Neuronal stem cell (in vitro differentiated cells): ENCODE data around the gene TRMO.
A peak's percentile ranks its signal among the peaks of the same experiment; 100 is the strongest.

Source experiments
- DNase-seq: peaks from one replicate; pipeline ENCODE4 v3.0.0-alpha.2; 2013; ENCODE audit warnings: low spot score
- H2AFZ ChIP-seq: one replicate; pipeline ENCODE4 v1.6.1; 2013; ENCODE audit warnings: mild to moderate bottlenecking, low read length, inconsistent platforms
- H2AK5ac ChIP-seq: 2 replicates; pipeline ENCODE4 v1.6.1; 2013; ENCODE audit warnings: low read depth, mild to moderate bottlenecking, inconsistent platforms, low read length, moderate library complexity, mixed read lengths
- H2BK120ac ChIP-seq: 2 replicates; pipeline ENCODE4 v1.6.1; 2013; ENCODE audit warnings: low read depth, mild to moderate bottlenecking, inconsistent platforms, low read length, moderate library complexity, mixed read lengths
- H2BK12ac ChIP-seq: one replicate; pipeline ENCODE4 v1.6.1; 2013; ENCODE audit warnings: low read length, inconsistent platforms
- H2BK15ac ChIP-seq: 2 replicates; pipeline ENCODE4 v1.6.1; 2013; ENCODE audit warnings: mild to moderate bottlenecking, low read length, inconsistent platforms, mixed read lengths
- H2BK5ac ChIP-seq: one replicate; pipeline ENCODE4 v1.6.1; 2013; ENCODE audit warnings: inconsistent platforms, mild to moderate bottlenecking, low read length, moderate library complexity
- H3K14ac ChIP-seq: one replicate; pipeline ENCODE4 v1.6.1; 2013; ENCODE audit warnings: low read length, inconsistent platforms
- H3K18ac ChIP-seq: 2 replicates; pipeline ENCODE4 v1.6.1; 2013; ENCODE audit warnings: low read length, inconsistent platforms
- H3K23ac ChIP-seq: 2 replicates; pipeline ENCODE4 v1.6.1; 2013; ENCODE audit warnings: low read depth, mild to moderate bottlenecking, mixed read lengths, low read length, inconsistent platforms; ENCODE audit not compliant: poor library complexity
- H3K27ac ChIP-seq: replicated peaks from 3 replicates; pipeline ENCODE4 v1.5.1; 2013; ENCODE audit warnings: low read length, inconsistent platforms
- H3K27me3 ChIP-seq, 3 experiments: 2 replicates each; pipeline ENCODE4 v1.6.1; 2013; ENCODE audit warnings: low read length in 3 of 3, mild to moderate bottlenecking in 2 of 3, inconsistent platforms in 1 of 3, low read depth in 1 of 3, mixed read lengths in 1 of 3, moderate library complexity in 1 of 3; ENCODE audit not compliant: control insufficient read depth in 3 of 3, insufficient read depth in 3 of 3
- H3K36me3 ChIP-seq, 2 donors: replicated peaks in 1 of 2; 2 replicates each; pipeline ENCODE4 v1.6.1; 2013; ENCODE audit warnings: low read length in 2 of 2; ENCODE audit not compliant: control insufficient read depth in 2 of 2, insufficient read depth in 2 of 2
- H3K4ac ChIP-seq: 2 replicates; pipeline ENCODE4 v1.6.1; 2013; ENCODE audit warnings: inconsistent platforms, mild to moderate bottlenecking, low read length, moderate library complexity
- H3K4me1 ChIP-seq, 2 donors: 1 replicate in 1 of 2; 2 replicates in 1 of 2; pipeline ENCODE4 v1.6.1; 2013; ENCODE audit warnings: low read length in 2 of 2, low read depth in 1 of 2; ENCODE audit not compliant: control insufficient read depth in 2 of 2, insufficient read depth in 1 of 2
- H3K4me2 ChIP-seq: one replicate; pipeline ENCODE4 v1.6.1; 2013; ENCODE audit warnings: mild to moderate bottlenecking, low read length, inconsistent platforms; ENCODE audit not compliant: insufficient read depth, poor library complexity, severe bottlenecking
- H3K4me3 ChIP-seq, 2 donors: 2 replicates each; pipeline ENCODE4 v1.5.1; 2013; ENCODE audit warnings: low read length in 2 of 2, mild to moderate bottlenecking in 2 of 2, inconsistent platforms in 1 of 2, moderate library complexity in 1 of 2
- H3K79me1 ChIP-seq: one replicate; pipeline ENCODE4 v1.6.1; 2013; ENCODE audit warnings: low read depth, mild to moderate bottlenecking, inconsistent platforms, low read length, moderate library complexity
- H3K9ac ChIP-seq: one replicate; pipeline ENCODE4 v1.6.1; 2013; ENCODE audit warnings: mild to moderate bottlenecking, low read depth, low read length, inconsistent platforms; ENCODE audit not compliant: poor library complexity
- H3K9me3 ChIP-seq, 2 donors: replicated peaks in 1 of 2; 2 replicates each; pipeline versions ENCODE3 to v1.6.1; 2013; ENCODE audit warnings: low read length in 2 of 2, mild to moderate bottlenecking in 2 of 2, inconsistent platforms in 1 of 2, low read depth in 1 of 2, mixed read lengths in 1 of 2, moderate library complexity in 1 of 2; ENCODE audit not compliant: control insufficient read depth in 2 of 2, insufficient read depth in 1 of 2
- H4K8ac ChIP-seq: one replicate; pipeline ENCODE4 v1.6.1; 2013; ENCODE audit warnings: low read depth, mild to moderate bottlenecking, inconsistent platforms, low read length, moderate library complexity
- H4K91ac ChIP-seq: one replicate; pipeline ENCODE4 v1.6.1; 2013; ENCODE audit warnings: low read length, low read depth, mild to moderate bottlenecking, inconsistent platforms; ENCODE audit not compliant: poor library complexity
- WGBS, 2 donors: extraction: QIAGEN DNeasy Blood & Tissue Kit; methylation state at CpG; one replicate each; pipeline ENCODE4 v1.1.7; 2013; ENCODE audit warnings: missing lambda C conversion rate in 2 of 2, mixed read lengths in 1 of 2; ENCODE audit not compliant: insufficient read length in 2 of 2, insufficient replicate concordance in 1 of 2; ENCODE audit errors: extremely low coverage in 2 of 2; 5-methylcytosine and 5-hydroxymethylcytosine counted together

The TRMO gene

DNA sequence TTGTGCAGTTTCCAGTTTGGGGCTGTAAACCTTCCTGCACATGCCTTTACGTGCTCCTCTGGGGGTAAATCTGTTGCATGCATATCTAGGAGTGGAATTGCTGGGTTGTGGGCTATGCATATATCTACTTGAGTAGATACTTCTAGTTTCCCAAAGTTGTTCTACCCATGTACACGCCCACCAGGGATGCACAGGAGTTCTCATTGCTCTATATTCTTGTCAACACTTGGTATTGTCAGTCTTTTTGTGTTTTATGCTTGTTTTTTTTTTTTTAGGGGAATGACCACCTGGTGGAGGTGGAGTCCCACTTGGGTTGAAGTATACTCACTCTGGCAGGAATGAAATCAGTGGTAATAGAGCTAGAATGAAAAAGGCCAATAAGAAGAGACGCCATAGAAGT lies 46.2 kb downstream of the TRMO start:
- Histone ChIP-seq H2BK120ac (no peak overlapping the region), H2AFZ (no peak overlapping the region), H3K18ac (no peak overlapping the region), H4K8ac (no peak overlapping the region), H3K36me3 (no peaks in the 10 kb centered on the region), H3K4me2 (no peak overlapping the region), H3K4me3 (no peak overlapping the region), H2BK12ac (no peak overlapping the region), H3K9ac (no peak overlapping the region), H3K23ac (no peak overlapping the region), H2AK5ac (no peak overlapping the region), H3K79me1 (no peaks in the 10 kb centered on the region), H3K4me1 (peaks cover 0 to 4% of the 10 kb centered on the region in 2 donors), H3K14ac (no peak overlapping the region), H2BK15ac (no peak overlapping the region), H3K4ac (no peak overlapping the region), H2BK5ac (no peak overlapping the region), H3K27ac (no peak overlapping the region), H3K9me3 (no peaks in the 10 kb centered on the region), H4K91ac (no peak overlapping the region), H3K27me3 (peaks cover 0 to 4% (median 0%) of the 10 kb centered on the region in 3 experiments)
- no peak for DNase-seq
- WGBS, 2 donors = no CpG with 5 or more reads among the region's 3 CpGs

DNA sequence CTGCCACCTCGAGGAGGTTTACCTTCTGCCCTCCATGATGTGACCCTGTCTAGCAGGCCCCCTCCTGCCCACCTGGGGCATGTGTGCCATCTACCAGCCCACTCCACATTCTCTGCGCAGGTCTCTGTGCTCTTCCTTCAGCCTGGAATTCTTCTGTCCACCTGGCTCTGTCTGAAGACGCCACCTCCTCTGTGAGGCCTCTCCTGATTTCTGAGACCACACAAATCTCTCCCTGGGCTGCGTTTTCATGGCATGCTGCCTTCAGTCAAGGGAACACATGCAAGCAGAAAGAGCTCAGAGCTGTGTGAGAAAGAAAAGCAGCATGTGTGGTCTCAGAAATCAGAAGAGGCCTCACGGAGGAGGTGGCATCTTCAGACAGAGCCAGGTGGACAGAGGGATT lies 47.2 kb downstream of the TRMO start:
- Histone ChIP-seq H2BK5ac (no peak overlapping the region), H3K36me3 (no peaks in the 10 kb centered on the region), H4K91ac (no peak overlapping the region), H3K79me1 (no peaks in the 10 kb centered on the region), H3K9me3 (no peaks in the 10 kb centered on the region), H2AK5ac (no peak overlapping the region), H3K4ac (no peak overlapping the region), H3K27ac (no peak overlapping the region), H3K4me1 (peaks cover 0 to 4% of the 10 kb centered on the region in 2 donors), H3K14ac (no peak overlapping the region), H3K27me3 (peaks cover 0 to 8% (median 0%) of the 10 kb centered on the region in 3 experiments), H4K8ac (no peak overlapping the region), H2BK120ac (no peak overlapping the region), H3K23ac (no peak overlapping the region), H3K18ac (no peak overlapping the region), H3K4me2 (no peak overlapping the region), H2BK12ac (no peak overlapping the region), H3K9ac (no peak overlapping the region), H2AFZ (no peak overlapping the region), H3K4me3 (no peak overlapping the region), H2BK15ac (no peak overlapping the region)
- WGBS, 2 donors = no CpG with 5 or more reads among the region's 5 CpGs
- DNase-seq = no peak

DNA sequence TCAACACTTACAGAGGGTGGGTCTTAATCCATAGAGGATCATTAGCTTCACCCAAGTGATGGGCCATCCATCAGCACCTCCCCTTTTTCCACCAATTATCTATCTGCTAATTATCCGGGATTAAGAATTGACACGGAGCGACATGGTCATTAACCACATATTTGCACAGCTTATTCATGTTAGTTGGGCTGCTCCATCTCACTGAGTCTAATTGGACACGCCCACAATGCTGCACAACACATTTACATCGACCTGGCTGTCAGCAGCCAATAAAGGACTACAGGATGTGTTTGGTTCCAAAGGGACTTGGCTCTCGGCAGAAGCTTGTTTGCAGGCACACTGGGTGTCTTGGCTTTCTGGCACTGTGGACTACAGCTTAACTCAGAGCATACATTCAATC lies 47.7 kb downstream of the TRMO start:
- H2BK15ac ChIP-seq = no peak overlapping the region
- no peak overlapping the region for H3K4me2 ChIP-seq
- H4K8ac ChIP-seq = no peak overlapping the region
- no peaks in the 10 kb centered on the region for H3K9me3 ChIP-seq
- H3K36me3 ChIP-seq = no peaks in the 10 kb centered on the region
- H3K79me1 ChIP-seq = no peaks in the 10 kb centered on the region
- H4K91ac ChIP-seq = no peak overlapping the region
- no peak overlapping the region for H3K23ac ChIP-seq
- no peak overlapping the region for H3K14ac ChIP-seq
- no peak for DNase-seq
- H3K9ac ChIP-seq = no peak overlapping the region
- H3K4me1 ChIP-seq = peaks cover 0 to 4% of the 10 kb centered on the region in 2 donors
- no peak overlapping the region for H3K4ac ChIP-seq
- no peak overlapping the region for H2AK5ac ChIP-seq
- no peak overlapping the region for H2BK120ac ChIP-seq
- no peak overlapping the region for H3K18ac ChIP-seq
- no peak overlapping the region for H3K4me3 ChIP-seq
- peaks cover 0 to 9% (median 0%) of the 10 kb centered on the region in 3 experiments for H3K27me3 ChIP-seq
- WGBS, 2 donors = no CpG with 5 or more reads among the region's 6 CpGs
- H3K27ac ChIP-seq = no peak overlapping the region
- H2AFZ ChIP-seq = no peak overlapping the region
- H2BK12ac ChIP-seq = no peak overlapping the region
- H2BK5ac ChIP-seq = no peak overlapping the region

DNA sequence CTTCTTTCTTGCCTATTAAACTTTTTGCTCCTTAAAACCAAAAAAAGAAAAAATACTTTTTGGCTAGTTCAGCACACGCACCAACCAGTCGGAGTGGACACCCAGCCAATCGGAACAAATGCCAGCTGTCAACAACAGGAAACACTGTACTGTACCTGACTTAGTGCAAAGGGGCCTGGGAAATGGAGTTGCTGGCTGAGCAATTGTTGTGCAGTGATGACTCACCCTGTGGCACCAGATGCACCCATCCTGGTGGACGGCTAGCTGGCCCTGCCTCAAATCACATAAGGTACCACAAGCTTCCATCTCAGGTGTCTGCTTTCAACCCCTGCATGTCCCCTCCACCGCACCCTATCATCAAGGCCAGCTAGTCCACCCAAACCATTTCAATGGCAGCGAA lies 48.4 kb downstream of the TRMO start:
- Histone ChIP-seq H2BK15ac (peak overlapping the region; percentile 35), H3K4me1 (peaks cover 0 to 7% of the 10 kb centered on the region in 2 donors), H3K79me1 (no peaks in the 10 kb centered on the region), H4K8ac (no peak overlapping the region), H2BK12ac (no peak overlapping the region), H3K27ac (no peak overlapping the region), H2AFZ (no peak overlapping the region), H3K4me2 (no peak overlapping the region), H3K27me3 (peaks cover 0 to 12% (median 0%) of the 10 kb centered on the region in 3 experiments), H3K36me3 (no peaks in the 10 kb centered on the region), H3K18ac (no peak overlapping the region), H4K91ac (no peak overlapping the region), H3K4me3 (no peak overlapping the region), H2BK120ac (no peak overlapping the region), H3K4ac (no peak overlapping the region), H2BK5ac (no peak overlapping the region), H3K9ac (peak overlapping the region; percentile 7), H2AK5ac (no peak overlapping the region), H3K14ac (no peak overlapping the region), H3K9me3 (no peaks in the 10 kb centered on the region), H3K23ac (no peak overlapping the region)
- DNase-seq = no peak
- WGBS, 2 donors = no CpG with 5 or more reads among the region's 6 CpGs
